SJCRH30 (cell line): Measurements from ENCODE around the gene JAGN1. TPM values are rescaled to one million over a fixed set of nuclear protein-coding genes. Genes with fewer than 3 reads are reported as not detected.
"Not testable (repeated sequence)": the region's sequence is repeated elsewhere in the genome, so short reads cannot be mapped to it uniquely, and the experiment has no call there.

Experiments
- DNase-seq, 2 experiments: peaks; one replicate each; pipeline ENCODE4 v3.0.0-alpha.2; 2015 to 2020
- H3K27ac ChIP-seq: fragments of 250-450 bp; sonication (Bioruptor Pico); 2 replicates; pipeline ENCODE4 v1.5.1; 2020; ENCODE audit warnings: mild to moderate bottlenecking, moderate library complexity
- H3K27me3 ChIP-seq: fragments of 250-450 bp; sonication (Bioruptor Pico); 2 replicates; pipeline ENCODE4 v1.5.1; 2020; ENCODE audit warnings: mild to moderate bottlenecking, moderate library complexity
- H3K36me3 ChIP-seq: fragments of 250-450 bp; sonication (Bioruptor Pico); 2 replicates; pipeline ENCODE4 v1.5.1; 2020; ENCODE audit warnings: mild to moderate bottlenecking, moderate library complexity
- H3K4me1 ChIP-seq: fragments of 250-450 bp; sonication (Bioruptor Pico); 2 replicates; pipeline ENCODE4 v1.5.1; 2020; ENCODE audit warnings: mild to moderate bottlenecking, moderate library complexity
- H3K4me3 ChIP-seq: fragments of 250-450 bp; sonication (Bioruptor Pico); 2 replicates; pipeline ENCODE4 v1.5.1; 2020; ENCODE audit warnings: mild to moderate bottlenecking, moderate library complexity
- H3K9me3 ChIP-seq: fragments of 250-450 bp; sonication (Bioruptor Pico); replicated peaks from 2 replicates; pipeline ENCODE4 v1.5.1; 2020; ENCODE audit warnings: mild to moderate bottlenecking, moderate library complexity
- total RNA-seq: library from RNA; depleted of rRNA; stranded (reverse); fragments of >200 nt; shearing (Covaris generic); gene quantifications from 2 replicates; pipeline ENCODE4 v1.2.3, GENCODE V29; 2014; rRNA removed

The JAGN1 gene
- total RNA-seq, 1 experiment from 2014 or later = 40.3 TPM

- Histone ChIP-seq H3K36me3 (no peaks in the 10 kb centered on the region), H3K9me3 (no peaks in the 10 kb centered on the region), H3K27ac (peak overlapping the region; percentile 56), H3K27me3 (no peaks in the 10 kb centered on the region), H3K4me3 (peak overlapping the region; percentile 92), H3K4me1 (no peaks in the 10 kb centered on the region)
- peak in 1 of 2 experiments; percentile 37 for DNase-seq
Observed at GRCh38 chr3:9934235-9934621, 43.8 kb downstream of the JAGN1 start.

- H3K27me3 ChIP-seq = no peaks in the 10 kb centered on the region
- H3K27ac ChIP-seq = no peak overlapping the region
- H3K36me3 ChIP-seq = no peaks in the 10 kb centered on the region
- no peak overlapping the region for H3K4me3 ChIP-seq
- DNase-seq = no peak
- no peaks in the 10 kb centered on the region for H3K9me3 ChIP-seq
- H3K4me1 ChIP-seq = no peaks in the 10 kb centered on the region
Observed at GRCh38 chr3:9934993-9935392, 44.6 kb downstream of the JAGN1 start.

- no peak for DNase-seq
- Histone ChIP-seq H3K4me3 (no peak overlapping the region), H3K4me1 (no peaks in the 10 kb centered on the region), H3K36me3 (no peaks in the 10 kb centered on the region), H3K27ac (no peak overlapping the region), H3K27me3 (no peaks in the 10 kb centered on the region), H3K9me3 (no peaks in the 10 kb centered on the region)
Observed at GRCh38 chr3:9935966-9936510, 45.6 kb downstream of the JAGN1 start.

GRCh38 chr3:9937486-9938238 is 47.3 kb downstream of the JAGN1 start:
- Histone ChIP-seq H3K27ac (no peak overlapping the region), H3K36me3 (no peaks in the 10 kb centered on the region), H3K27me3 (no peaks in the 10 kb centered on the region), H3K4me3 (no peak overlapping the region), H3K9me3 (no peaks in the 10 kb centered on the region), H3K4me1 (no peaks in the 10 kb centered on the region)
- no peak for DNase-seq

GRCh38 chr3:9938966-9939365 is 48.6 kb downstream of the JAGN1 start:
- Histone ChIP-seq H3K4me3 (no peak overlapping the region), H3K4me1 (no peaks in the 10 kb centered on the region), H3K9me3 (no peaks in the 10 kb centered on the region), H3K36me3 (no peaks in the 10 kb centered on the region), H3K27ac (no peak overlapping the region), H3K27me3 (no peaks in the 10 kb centered on the region)
- no peak for DNase-seq

GRCh38 chr3:9939906-9940305 is 49.5 kb downstream of the JAGN1 start:
- H3K9me3 ChIP-seq, H3K36me3 ChIP-seq, H3K27me3 ChIP-seq, DNase-seq, H3K4me1 ChIP-seq, H3K27ac ChIP-seq, H3K4me3 ChIP-seq: not testable (repeated sequence)

GRCh38 chr3:9940746-9941145 is 50.3 kb downstream of the JAGN1 start:
- no peak for DNase-seq
- no peaks in the 10 kb centered on the region for H3K27me3 ChIP-seq
- no peak overlapping the region for H3K27ac ChIP-seq
- H3K36me3 ChIP-seq = no peaks in the 10 kb centered on the region
- no peaks in the 10 kb centered on the region for H3K9me3 ChIP-seq
- H3K4me3 ChIP-seq = no peak overlapping the region
- H3K4me1 ChIP-seq = no peaks in the 10 kb centered on the region

GRCh38 chr3:9942164-9942563 is 51.8 kb downstream of the JAGN1 start:
- Histone ChIP-seq H3K9me3 (no peaks in the 10 kb centered on the region), H3K36me3 (no peaks in the 10 kb centered on the region), H3K4me1 (no peaks in the 10 kb centered on the region), H3K27ac (no peak overlapping the region), H3K4me3 (no peak overlapping the region), H3K27me3 (no peaks in the 10 kb centered on the region)
- DNase-seq = no peak

GRCh38 chr3:9942934-9943690 is 52.7 kb downstream of the JAGN1 start:
- H3K4me1 ChIP-seq = no peaks in the 10 kb centered on the region
- no peaks in the 10 kb centered on the region for H3K36me3 ChIP-seq
- H3K27me3 ChIP-seq = no peaks in the 10 kb centered on the region
- no peaks in the 10 kb centered on the region for H3K9me3 ChIP-seq
- no peak overlapping the region for H3K4me3 ChIP-seq
- H3K27ac ChIP-seq = no peak overlapping the region
- no peak for DNase-seq

Other genes with a start within 250 kb of the JAGN1 start
- 21.2 and 21.7 TPM in 2 replicates for gene MTMR14, start 241.1 kb upstream of the JAGN1 start, total RNA-seq
- gene CPNE9, start 186.8 kb upstream of the JAGN1 start, total RNA-seq = 0.06 TPM in 1 of 2 replicates, not detected in the other
- 22.0 and 23.4 TPM in 2 replicates for gene BRPF1, start 158.9 kb upstream of the JAGN1 start, total RNA-seq
- 32.2 and 35.0 TPM in 2 replicates for gene OGG1, start 140.7 kb upstream of the JAGN1 start, total RNA-seq
- 5.8 TPM in 2 replicates for gene CAMK1, start 120.7 kb upstream of the JAGN1 start, total RNA-seq
- 58.5 and 59.3 TPM in 2 replicates for gene TADA3, start 98.1 kb upstream of the JAGN1 start, total RNA-seq
- gene ARPC4, start 97.5 kb upstream of the JAGN1 start, total RNA-seq = 87.4 and 96.9 TPM in 2 replicates
- gene TTLL3, start 80.3 kb upstream of the JAGN1 start, total RNA-seq = 7.0 and 14.9 TPM in 2 replicates
- 30.0 and 34.0 TPM in 2 replicates for gene RPUSD3, start 46.6 kb upstream of the JAGN1 start, total RNA-seq
- not detected in 2 replicates for gene CIDEC, start 10.4 kb upstream of the JAGN1 start, total RNA-seq
- 0.05 and 0.12 TPM in 2 replicates for gene IL17RE, start 12.2 kb downstream of the JAGN1 start, total RNA-seq
- 4.0 and 6.8 TPM in 2 replicates for gene IL17RC, start 26.5 kb downstream of the JAGN1 start, total RNA-seq
- 8.1 and 8.3 TPM in 2 replicates for gene CRELD1, start 43.2 kb downstream of the JAGN1 start, total RNA-seq
- gene PRRT3, start 61.8 kb downstream of the JAGN1 start, total RNA-seq = 1.3 and 2.1 TPM in 2 replicates
- 68.5 and 68.9 TPM in 2 replicates for gene EMC3, start 96.2 kb downstream of the JAGN1 start, total RNA-seq
- gene FANCD2, start 135.8 kb downstream of the JAGN1 start, total RNA-seq = 31.1 and 39.0 TPM in 2 replicates
- gene FANCD2OS, start 217.6 kb downstream of the JAGN1 start, total RNA-seq = not detected in 2 replicates
- 115 and 119 TPM in 2 replicates for gene BRK1, start 225.1 kb downstream of the JAGN1 start, total RNA-seq